HG03432 (cell line): Measurements from ENCODE around the gene CACNB1.

Source experiments
- ATAC-seq: cut with Tn5 transposase; IDR thresholded peaks from one replicate; pipeline ENCODE4 v1.9.1; 2021; ENCODE audit warnings: mild to moderate bottlenecking, moderate library complexity; ENCODE audit not compliant: unreplicated experiment

CACNB1 gene

GRCh38 chr17:39225959-39226683, 28.7 kb upstream of the CACNB1 start:
- ATAC-seq = no peak

- no peak for ATAC-seq
Observed at GRCh38 chr17:39225308-39225958, 28.0 kb upstream of the CACNB1 start, which contains the start of gene STAC2. STAC2 (minus strand) TSS chr17:39225945; CDS start chr17:39225502, 443 bp downstream.

- ATAC-seq = no peak
Observed at GRCh38 chr17:39224778-39225307, 27.4 kb upstream of the CACNB1 start.

- no peak for ATAC-seq
Observed at GRCh38 chr17:39223907-39224777, 26.7 kb upstream of the CACNB1 start.

DNA sequence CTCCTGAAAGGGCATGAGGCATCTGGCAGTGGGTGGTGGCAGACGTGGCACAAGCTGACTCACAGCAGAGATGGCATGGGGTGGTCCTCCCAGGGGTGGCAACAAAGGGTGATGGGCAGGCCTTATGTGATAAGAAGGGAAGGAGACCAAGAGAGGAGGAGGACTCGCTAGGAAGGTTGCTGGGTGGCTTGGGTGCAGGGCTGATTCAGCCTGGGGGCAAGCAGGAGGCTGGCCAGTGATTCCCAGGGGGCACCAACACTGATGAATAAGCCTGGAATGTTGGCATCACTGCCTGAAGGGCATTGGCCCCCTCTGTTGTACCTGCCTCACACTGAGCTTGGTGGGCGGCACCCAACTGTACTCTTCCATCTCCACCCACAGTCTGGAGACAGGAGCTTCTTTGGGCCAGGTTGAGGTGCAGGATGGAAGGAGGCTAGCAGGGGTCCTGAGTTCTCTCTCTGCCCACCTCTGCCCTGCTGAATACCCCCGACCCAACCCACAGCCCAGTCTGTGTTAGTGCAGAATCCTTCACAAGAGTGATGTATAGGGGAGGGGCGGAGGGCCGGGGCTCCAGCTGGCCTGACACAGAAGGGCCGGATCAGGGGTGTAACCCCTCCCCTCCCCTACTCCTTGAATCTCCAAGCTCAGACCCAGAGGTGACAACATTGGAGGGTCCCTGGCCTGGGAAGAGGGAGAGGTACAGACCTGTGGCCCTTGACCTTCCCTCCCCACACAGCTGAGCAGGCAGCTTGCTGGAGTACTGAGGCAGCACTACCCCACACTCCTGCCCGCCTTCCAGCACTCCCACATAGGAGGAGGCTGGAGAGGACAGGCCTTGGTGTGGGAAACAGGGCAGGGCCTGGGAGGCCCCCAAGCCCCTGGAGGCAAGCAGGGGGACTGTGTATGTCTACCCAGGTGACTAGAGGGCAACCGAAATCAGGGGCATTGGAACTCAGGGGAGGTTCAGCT, 25.7 kb upstream of the CACNB1 start:
- ATAC-seq = no peak

DNA sequence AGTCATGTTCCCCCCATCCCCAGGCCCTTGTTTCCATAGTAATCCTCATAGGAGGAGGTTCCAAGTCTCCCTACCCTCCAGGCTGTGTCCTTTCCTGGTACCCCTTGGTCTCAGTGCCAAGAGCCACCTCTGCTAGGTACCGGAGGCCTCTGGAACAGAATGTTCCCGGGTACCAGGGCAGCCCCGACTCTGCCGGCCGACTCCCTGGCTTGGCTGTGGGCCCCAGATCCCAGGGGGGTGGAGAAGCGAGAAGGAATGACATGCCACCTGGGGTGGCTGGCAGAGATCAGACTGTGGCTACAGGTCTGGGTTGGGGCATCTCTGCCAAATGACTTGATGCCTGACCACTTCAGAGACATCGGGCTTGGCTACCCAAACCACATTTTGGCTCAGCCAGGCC, 24.7 kb upstream of the CACNB1 start:
- ATAC-seq = no peak

GRCh38 chr17:39221572-39221971, 24.1 kb upstream of the CACNB1 start:
- ATAC-seq = no peak

DNA sequence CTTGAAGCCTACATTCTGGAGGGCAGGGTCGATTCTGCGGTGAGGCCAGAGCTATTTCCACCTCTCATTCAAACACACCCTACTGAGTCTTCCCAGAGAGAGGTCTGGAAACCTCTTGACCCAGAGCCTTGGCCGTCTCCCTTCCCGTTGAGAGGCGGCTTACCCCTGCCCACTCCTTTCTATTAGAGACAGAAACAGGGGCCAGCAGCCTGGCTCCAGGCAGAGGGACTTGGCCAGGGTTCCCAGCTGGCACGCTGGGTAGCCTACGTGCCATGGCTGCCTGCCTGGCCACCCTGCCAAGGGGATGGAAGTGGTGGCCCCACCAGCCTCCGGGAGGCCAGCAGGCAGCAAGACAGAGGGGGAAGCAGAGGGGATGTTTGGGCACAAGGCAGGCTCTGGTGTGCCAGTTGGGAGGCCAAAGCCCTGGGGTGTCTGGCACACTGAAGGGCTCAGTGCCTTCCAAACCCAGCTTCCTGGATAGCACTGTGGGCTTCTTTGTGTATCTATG, 22.2 kb upstream of the CACNB1 start:
- ATAC-seq = no peak

DNA sequence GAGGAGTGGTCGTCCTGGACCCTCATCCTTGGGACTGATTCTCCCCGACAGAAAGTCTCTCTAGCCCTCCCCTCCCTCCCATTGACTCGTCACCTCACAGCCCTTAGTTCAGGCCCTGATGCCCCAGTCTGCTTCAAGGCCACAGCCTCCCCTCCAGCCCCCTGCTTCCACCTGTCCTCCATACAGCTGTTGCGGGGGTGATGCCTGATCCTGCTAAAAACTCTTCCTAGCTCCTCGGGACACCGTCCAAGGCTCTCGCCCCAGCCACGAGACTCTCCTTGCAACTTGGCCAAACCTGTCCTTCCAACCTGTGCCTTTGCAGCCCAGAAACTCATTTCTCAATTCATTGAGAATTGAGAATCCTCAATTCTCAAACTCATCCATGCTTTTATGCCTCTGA, 21.4 kb upstream of the CACNB1 start:
- ATAC-seq = no peak

GRCh38 chr17:39217734-39218369, 20.4 kb upstream of the CACNB1 start:
- ATAC-seq = no peak

GRCh38 chr17:39213852-39214251, 16.4 kb upstream of the CACNB1 start:
- ATAC-seq = no peak

DNA sequence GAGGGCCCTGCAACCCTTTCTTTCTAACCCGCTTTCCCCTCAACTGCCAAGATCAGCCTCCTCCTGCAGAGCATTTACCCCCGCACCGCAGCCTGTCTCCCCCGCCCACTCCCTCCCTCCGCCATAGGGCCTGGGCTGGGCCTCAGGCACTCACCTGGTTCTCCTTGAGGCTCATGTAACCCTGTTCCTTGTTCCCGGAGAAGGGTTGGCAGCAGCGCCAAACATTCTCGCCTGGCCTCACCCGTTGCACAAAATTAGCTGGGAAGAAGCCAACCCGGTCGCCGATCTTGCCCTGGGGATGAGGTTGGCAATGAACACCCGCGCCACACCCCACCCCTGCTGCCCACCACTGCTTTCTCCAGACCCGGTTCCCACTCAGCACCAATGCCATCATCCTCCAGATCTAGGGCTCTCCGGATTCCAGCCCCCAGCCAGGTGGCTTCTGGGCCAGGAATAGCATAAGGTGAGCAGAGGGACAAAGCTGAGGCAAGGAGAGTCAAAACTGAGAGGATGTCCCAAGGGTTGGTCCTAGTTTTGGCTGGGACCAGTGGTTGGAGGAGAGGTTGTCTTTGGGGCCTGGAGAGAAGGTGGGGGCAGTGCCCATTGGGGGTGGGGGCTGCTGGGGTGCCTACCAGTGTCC, 15.5 kb upstream of the CACNB1 start:
- ATAC-seq = no peak

DNA sequence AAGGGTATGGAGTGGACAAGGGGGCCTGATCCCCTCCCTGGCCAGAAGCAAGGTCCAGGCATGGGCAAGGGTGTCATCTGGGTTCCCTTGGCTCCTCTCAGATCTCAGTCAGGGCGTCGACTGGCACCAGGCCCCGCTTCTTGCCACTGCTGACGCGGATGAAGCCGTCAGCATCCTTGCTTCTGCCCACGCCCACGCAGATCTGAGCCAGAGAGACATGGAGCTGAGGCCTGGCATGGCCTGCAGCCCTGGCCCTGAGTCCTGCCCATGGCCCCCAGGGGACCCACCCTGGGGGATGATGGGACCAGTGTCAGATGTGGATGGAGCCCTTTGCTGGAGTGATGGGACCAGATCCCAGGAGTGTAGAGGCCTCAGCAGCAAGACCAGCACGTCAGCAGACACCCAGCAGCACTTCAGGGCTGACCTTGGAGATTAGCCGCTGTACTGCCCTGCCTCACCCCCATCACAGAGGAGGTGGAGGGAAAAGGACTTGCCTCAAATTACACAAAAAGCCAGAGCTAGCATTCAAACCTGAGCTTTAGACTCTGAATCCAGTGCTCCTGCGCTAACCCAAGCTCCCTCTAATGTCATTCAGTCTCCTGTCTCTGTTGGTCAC, 14.8 kb upstream of the CACNB1 start:
- ATAC-seq = no peak

- no peak for ATAC-seq
Observed at GRCh38 chr17:39210093-39210434, 12.6 kb upstream of the CACNB1 start.

GRCh38 chr17:39209317-39210092, 12.0 kb upstream of the CACNB1 start:
- ATAC-seq = no peak

DNA sequence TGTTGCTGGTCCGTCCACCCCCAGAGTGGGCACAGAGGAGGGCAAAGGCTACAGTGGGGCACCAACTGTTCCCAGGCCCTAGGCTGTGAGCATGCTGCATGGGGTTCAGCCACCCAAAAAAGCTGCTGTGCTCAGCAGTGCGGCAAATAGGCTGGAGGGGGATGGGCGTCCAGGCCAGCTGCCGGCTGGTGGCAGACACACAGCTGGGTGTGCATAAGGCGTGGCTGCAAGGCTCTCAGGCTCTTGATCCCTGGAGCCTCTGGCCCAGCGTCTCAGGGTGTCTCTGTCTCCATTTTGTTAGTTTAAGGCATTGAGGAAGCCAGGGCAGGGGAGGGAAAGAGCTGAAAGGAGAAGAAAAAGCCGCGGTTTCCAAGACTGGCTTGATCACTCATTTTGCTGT, 11.4 kb upstream of the CACNB1 start:
- ATAC-seq = peak; percentile 64

DNA sequence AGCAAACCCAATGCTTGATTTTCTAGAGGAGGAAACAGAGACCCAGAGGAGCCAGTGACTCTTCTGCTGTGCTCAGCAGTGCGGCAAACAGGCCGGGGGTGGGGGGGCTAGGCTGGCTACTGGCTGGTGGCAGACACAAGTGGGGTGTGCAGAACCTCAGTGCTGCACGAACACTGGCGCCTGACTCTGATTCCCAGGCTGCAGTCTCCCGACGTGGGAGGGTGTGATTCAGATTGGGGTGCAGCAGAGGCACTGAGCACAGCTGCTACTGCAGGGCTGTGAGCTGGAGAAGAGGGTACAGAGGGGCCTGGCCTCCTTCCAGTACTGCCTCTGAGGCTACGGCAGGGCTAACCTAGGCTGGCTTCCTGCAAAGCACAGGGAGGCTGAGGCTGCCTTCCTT, 10.7 kb upstream of the CACNB1 start:
- no peak for ATAC-seq

DNA sequence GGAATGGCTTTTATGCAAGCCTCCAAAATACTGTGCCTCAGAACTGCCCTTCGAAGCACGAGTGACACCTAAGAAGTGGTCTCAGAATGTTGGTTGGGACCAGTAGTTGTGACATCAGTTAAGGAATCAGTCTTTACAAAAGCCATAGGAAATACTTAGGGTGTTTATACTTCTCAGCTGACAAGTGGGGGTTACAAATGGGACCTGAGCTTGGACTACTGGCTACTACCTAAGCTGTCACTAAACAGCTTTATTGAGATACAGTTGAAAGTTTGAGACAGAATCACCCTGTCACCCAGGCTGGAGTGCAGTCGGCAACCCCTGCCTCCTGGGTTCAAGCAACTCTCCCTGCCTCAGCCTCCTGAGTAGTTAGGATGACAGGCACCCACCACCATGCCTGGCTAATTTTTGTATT, 7.7 kb upstream of the CACNB1 start:
- no peak for ATAC-seq
